IPS-NIHi11 (cell line): ENCODE data around the gene PURA.
A peak's percentile ranks its signal among the peaks of the same experiment; 100 is the strongest.
"Not testable (repeated sequence)": the region's sequence is repeated elsewhere in the genome, so short reads cannot be mapped to it uniquely, and the experiment has no call there.

Source experiments
- DNase-seq: peaks from one replicate; pipeline ENCODE4 v3.0.0; 2012; ENCODE audit warnings: mixed read lengths, low spot score

The PURA gene

GRCh38 chr5:140135127-140135526 lies 21.2 kb downstream of the PURA start:
- DNase-seq = no peak

- DNase-seq = no peak
Observed at GRCh38 chr5:140136624-140137023, 22.7 kb downstream of the PURA start.

- DNase-seq = no peak
Observed at GRCh38 chr5:140140435-140140834, 26.5 kb downstream of the PURA start.

GRCh38 chr5:140141241-140141640 lies 27.3 kb downstream of the PURA start:
- DNase-seq = no peak

GRCh38 chr5:140142246-140142645 lies 28.3 kb downstream of the PURA start:
- DNase-seq = no peak

GRCh38 chr5:140142856-140143255 lies 28.9 kb downstream of the PURA start:
- DNase-seq = no peak

- no peak for DNase-seq
Observed at GRCh38 chr5:140143521-140144258, 29.8 kb downstream of the PURA start.

- DNase-seq = no peak
Observed at GRCh38 chr5:140145256-140145655, 31.3 kb downstream of the PURA start.

GRCh38 chr5:140145818-140146522 lies 32.1 kb downstream of the PURA start:
- peak; percentile 87 for DNase-seq

- no peak for DNase-seq
Observed at GRCh38 chr5:140146523-140146842, 32.6 kb downstream of the PURA start.

- no peak for DNase-seq
Observed at GRCh38 chr5:140147460-140147859, 33.6 kb downstream of the PURA start.

- peak; percentile 83 for DNase-seq
Observed at GRCh38 chr5:140148508-140148907, 34.6 kb downstream of the PURA start.

GRCh38 chr5:140150201-140150600 lies 36.3 kb downstream of the PURA start:
- DNase-seq = no peak

- no peak for DNase-seq
Observed at GRCh38 chr5:140151144-140152021, 37.5 kb downstream of the PURA start.

- no peak for DNase-seq
Observed at GRCh38 chr5:140152022-140152999, 38.4 kb downstream of the PURA start.

GRCh38 chr5:140153255-140153654 lies 39.3 kb downstream of the PURA start:
- no peak for DNase-seq

GRCh38 chr5:140153905-140154304 lies 40.0 kb downstream of the PURA start:
- peak; percentile 53 for DNase-seq

- not testable (repeated sequence) for DNase-seq
Observed at GRCh38 chr5:140154710-140155381, 40.9 kb downstream of the PURA start.

- DNase-seq = peak; percentile 92
Observed at GRCh38 chr5:140157032-140157781, 43.3 kb downstream of the PURA start.
